ENCODE measurements around the gene TTC28.

The TTC28 gene

DNA sequence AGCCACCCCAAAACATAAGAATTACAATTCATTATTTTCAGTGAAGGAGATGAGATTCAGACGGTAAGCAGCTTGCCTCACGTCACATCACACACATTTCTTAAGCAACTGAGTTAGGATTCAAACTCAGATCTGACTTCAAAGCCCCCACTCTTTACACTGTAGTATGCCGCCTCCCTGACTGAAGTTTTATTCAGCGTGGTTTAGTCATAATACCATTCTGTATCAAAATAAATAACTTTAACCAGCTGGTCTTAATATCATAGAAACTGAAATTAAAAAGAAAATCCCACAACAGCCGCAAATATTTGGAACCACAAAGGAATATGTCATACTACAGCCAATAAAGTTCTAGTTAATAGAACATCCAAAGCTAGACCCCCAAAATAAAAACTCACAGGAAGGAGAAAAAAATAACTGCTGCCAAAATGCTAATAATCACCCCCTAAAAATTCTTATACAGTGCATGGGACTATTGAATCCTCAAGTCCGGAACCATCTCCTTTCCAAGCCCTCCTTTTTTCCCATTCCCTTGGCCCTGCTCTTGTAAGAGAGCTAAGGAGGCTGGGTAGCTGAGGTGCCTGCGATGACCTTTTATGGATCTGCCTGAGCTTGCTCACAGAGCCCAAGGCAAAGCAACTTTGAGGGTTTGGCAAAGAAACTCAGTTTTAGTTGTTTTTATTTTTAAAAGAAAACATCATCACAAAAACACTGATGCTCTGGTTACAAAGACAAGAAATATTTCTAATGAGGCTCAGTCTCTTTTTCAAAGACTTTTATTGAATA lies 334.5 kb downstream of the TTC28 start:
- H3K4me2 ChIP-seq (ENCODE audit: low read depth, low read length, poor library complexity, severe bottlenecking) = no peak overlapping the region
- peaks cover 98% of the 10 kb centered on the region for H3K79me2 ChIP-seq (ENCODE audit: insufficient read depth, low read length)
- H3K27me3 ChIP-seq (ENCODE audit: insufficient read depth, low read length, poor library complexity, severe bottlenecking) = no peaks in the 10 kb centered on the region
- H2AFZ ChIP-seq (ENCODE audit: low read length) = no peak overlapping the region
- H3F3A ChIP-seq (ENCODE audit: low read depth) = no peaks in the 10 kb centered on the region
- no peaks in the 10 kb centered on the region for H3K9me2 ChIP-seq (replicated peaks; ENCODE audit: low read depth, low read length)
- peaks cover 66% of the 10 kb centered on the region for H4K20me1 ChIP-seq (ENCODE audit: insufficient read depth, low read length, poor library complexity, severe bottlenecking)
- H3K4me1 ChIP-seq (ENCODE audit: insufficient read depth, low read length, poor library complexity, severe bottlenecking) = peaks cover 48% of the 10 kb centered on the region
- H3K4me3 ChIP-seq (ENCODE audit: low read length, poor library complexity, severe bottlenecking) = no peak overlapping the region
- H3K9ac ChIP-seq (ENCODE audit: low read depth, low read length, poor library complexity, severe bottlenecking) = no peak overlapping the region
- no peaks in the 10 kb centered on the region; the same call in 1 of the 2 replicates for H3K36me3 ChIP-seq (ENCODE audit: insufficient read depth, low read length)
- no peaks in the 10 kb centered on the region for H3K9me3 ChIP-seq (ENCODE audit: insufficient read depth, low read depth, low read length)
- TF ChIP-seq EZH2phosphoT487 (IDR thresholded peaks at IDR 0.05; ENCODE audit: borderline replicate concordance) = no peak
- TF ChIP-seq, protein P1, sequence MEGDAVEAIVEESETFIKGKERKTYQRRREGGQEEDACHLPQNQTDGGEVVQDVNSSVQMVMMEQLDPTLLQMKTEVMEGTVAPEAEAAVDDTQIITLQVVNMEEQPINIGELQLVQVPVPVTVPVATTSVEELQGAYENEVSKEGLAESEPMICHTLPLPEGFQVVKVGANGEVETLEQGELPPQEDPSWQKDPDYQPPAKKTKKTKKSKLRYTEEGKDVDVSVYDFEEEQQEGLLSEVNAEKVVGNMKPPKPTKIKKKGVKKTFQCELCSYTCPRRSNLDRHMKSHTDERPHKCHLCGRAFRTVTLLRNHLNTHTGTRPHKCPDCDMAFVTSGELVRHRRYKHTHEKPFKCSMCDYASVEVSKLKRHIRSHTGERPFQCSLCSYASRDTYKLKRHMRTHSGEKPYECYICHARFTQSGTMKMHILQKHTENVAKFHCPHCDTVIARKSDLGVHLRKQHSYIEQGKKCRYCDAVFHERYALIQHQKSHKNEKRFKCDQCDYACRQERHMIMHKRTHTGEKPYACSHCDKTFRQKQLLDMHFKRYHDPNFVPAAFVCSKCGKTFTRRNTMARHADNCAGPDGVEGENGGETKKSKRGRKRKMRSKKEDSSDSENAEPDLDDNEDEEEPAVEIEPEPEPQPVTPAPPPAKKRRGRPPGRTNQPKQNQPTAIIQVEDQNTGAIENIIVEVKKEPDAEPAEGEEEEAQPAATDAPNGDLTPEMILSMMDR (conservative IDR thresholded peaks at IDR 0.05; ENCODE audit: low read length) = no peak

DNA sequence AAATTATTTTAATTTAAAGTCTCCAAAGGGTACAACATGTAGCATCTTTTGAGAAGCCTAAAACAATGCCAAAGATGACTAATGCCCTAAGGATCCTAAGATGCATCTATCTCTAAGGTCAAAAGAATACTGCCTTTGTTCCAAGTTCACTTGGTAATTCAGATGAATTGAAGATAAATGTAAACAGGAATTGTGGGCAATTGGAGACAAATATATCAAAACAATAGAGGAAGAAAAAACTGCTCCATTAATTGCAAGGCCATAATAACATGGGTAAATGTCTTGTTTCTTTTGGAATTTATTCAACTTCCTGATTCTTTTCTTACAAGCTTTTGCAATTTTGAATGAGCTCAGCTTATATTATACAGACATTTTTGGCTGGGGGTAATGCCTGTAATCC lies 338.6 kb downstream of the TTC28 start:
- H4K20me1 ChIP-seq (ENCODE audit: insufficient read depth, low read length, poor library complexity, severe bottlenecking) = peaks cover 44% of the 10 kb centered on the region
- no peaks in the 10 kb centered on the region for H3K27me3 ChIP-seq (ENCODE audit: insufficient read depth, low read length, poor library complexity, severe bottlenecking)
- TF ChIP-seq, protein P1 (conservative IDR thresholded peaks at IDR 0.05; ENCODE audit: low read length) = no peak
- no peaks in the 10 kb centered on the region; the same call in 1 of the 2 replicates for H3K36me3 ChIP-seq (ENCODE audit: insufficient read depth, low read length)
- H3K9ac ChIP-seq (ENCODE audit: low read depth, low read length, poor library complexity, severe bottlenecking) = no peak overlapping the region
- H3F3A ChIP-seq (ENCODE audit: low read depth) = no peaks in the 10 kb centered on the region
- H3K9me2 ChIP-seq (replicated peaks; ENCODE audit: low read depth, low read length) = no peaks in the 10 kb centered on the region
- peaks cover 65% of the 10 kb centered on the region for H3K79me2 ChIP-seq (ENCODE audit: insufficient read depth, low read length)
- no peaks in the 10 kb centered on the region for H3K9me3 ChIP-seq (ENCODE audit: insufficient read depth, low read depth, low read length)
- H3K4me3 ChIP-seq (ENCODE audit: low read length, poor library complexity, severe bottlenecking) = no peak overlapping the region
- H3K4me2 ChIP-seq (ENCODE audit: low read depth, low read length, poor library complexity, severe bottlenecking) = no peak overlapping the region
- peaks cover 24% of the 10 kb centered on the region for H3K4me1 ChIP-seq (ENCODE audit: insufficient read depth, low read length, poor library complexity, severe bottlenecking)
- no peak overlapping the region for H2AFZ ChIP-seq (ENCODE audit: low read length)

DNA sequence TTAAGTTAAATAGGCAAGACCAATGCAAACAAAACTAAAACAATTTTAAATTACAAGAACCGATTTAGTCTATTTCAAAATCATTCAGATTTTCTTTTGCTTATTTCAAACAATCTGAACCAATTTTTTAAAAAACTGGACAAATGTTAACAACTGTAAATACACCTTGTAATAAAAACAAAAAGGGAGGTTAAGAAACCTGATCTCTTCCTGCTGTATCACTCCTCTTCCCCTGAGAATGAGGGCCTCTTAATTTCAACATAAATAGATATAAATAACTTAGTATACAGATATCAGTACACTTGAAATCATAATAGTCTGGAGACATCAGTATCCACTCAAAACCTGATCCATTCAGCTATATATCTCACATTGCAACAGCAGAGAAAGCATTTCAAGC lies 346.6 kb downstream of the TTC28 start:
- peaks cover 48% of the 10 kb centered on the region for H3K79me2 ChIP-seq (ENCODE audit: insufficient read depth, low read length)
- no peaks in the 10 kb centered on the region for H3K9me3 ChIP-seq (ENCODE audit: insufficient read depth, low read depth, low read length)
- H3K27me3 ChIP-seq (ENCODE audit: insufficient read depth, low read length, poor library complexity, severe bottlenecking) = no peaks in the 10 kb centered on the region
- H3K4me3 ChIP-seq (ENCODE audit: low read length, poor library complexity, severe bottlenecking) = no peak overlapping the region
- H3K36me3 ChIP-seq (ENCODE audit: insufficient read depth, low read length) = no peaks in the 10 kb centered on the region
- H3K4me1 ChIP-seq (ENCODE audit: insufficient read depth, low read length, poor library complexity, severe bottlenecking) = peaks cover 38% of the 10 kb centered on the region
- H3K4me2 ChIP-seq (ENCODE audit: low read depth, low read length, poor library complexity, severe bottlenecking) = peak overlapping the region; percentile 6
- no peak for TF ChIP-seq EZH2phosphoT487 (IDR thresholded peaks at IDR 0.05; ENCODE audit: borderline replicate concordance)
- TF ChIP-seq, protein P1 (conservative IDR thresholded peaks at IDR 0.05; ENCODE audit: low read length) = no peak
- H3K9ac ChIP-seq (ENCODE audit: low read depth, low read length, poor library complexity, severe bottlenecking) = no peak overlapping the region
- H2AFZ ChIP-seq (ENCODE audit: low read length) = no peak overlapping the region
- peaks cover 49% of the 10 kb centered on the region for H4K20me1 ChIP-seq (ENCODE audit: insufficient read depth, low read length, poor library complexity, severe bottlenecking)
- peaks cover 14% of the 10 kb centered on the region for H3F3A ChIP-seq (ENCODE audit: low read depth)
- H3K9me2 ChIP-seq (replicated peaks; ENCODE audit: low read depth, low read length) = no peaks in the 10 kb centered on the region

Measured in Loucy (cell line).